OCI-LY1 (cell line): Measurements from ENCODE around the gene ABHD17B.

Source experiments
- CTCF ChIP-seq: fragments of 200-600 bp; sonication (generic), shearing (Covaris generic); IDR thresholded peaks from 2 replicates; pipeline ENCODE4 v1.5.1; 2017; ENCODE audit warnings: mild to moderate bottlenecking, antibody characterized with exemption, low read length, moderate library complexity, mixed read lengths
- EZH2 ChIP-seq: fragments of 200-600 bp; sonication (generic), shearing (Covaris generic); IDR thresholded peaks from 2 replicates; pipeline ENCODE4 v1.8.0; 2017; ENCODE audit warnings: borderline replicate concordance, mixed run types, mild to moderate bottlenecking, antibody characterized with exemption, low read length, moderate library complexity, mixed read lengths

DNA sequence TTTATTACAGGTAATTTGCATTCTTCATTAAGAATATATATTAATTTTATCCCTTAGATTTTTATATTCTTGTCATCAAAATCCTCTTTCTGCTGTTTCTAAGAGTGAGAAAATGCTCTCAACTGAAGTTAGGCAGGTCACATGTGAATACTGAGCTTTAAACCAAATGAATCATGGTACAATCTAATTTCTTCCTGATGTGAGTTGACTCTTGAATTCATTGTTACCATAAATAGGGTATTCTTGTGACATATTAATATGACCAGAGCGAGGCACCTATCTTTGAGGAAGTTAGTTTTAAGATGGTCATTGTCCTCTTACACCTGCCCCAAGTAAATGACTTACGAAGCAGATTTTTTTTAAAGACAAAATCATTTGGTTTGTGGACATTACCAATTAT lies 17.8 kb upstream of the ABHD17B start:
- TF ChIP-seq CTCF (no peak), EZH2 (no peak)
